Cardiac muscle cell (in vitro differentiated cells and primary cell): ENCODE data around the gene LCE4A. TPM values are rescaled to one million over a fixed set of nuclear protein-coding genes. Genes with fewer than 3 reads are reported as not detected.

Experiments used
- DNase-seq, 2 donors: peaks; one replicate each; pipeline versions ENCODE4 v3.0.0 to v3.0.0-alpha.2; 2010 to 2017; ENCODE audit warnings: low read depth in 1 of 2, low spot score in 1 of 2
- H3K27ac ChIP-seq: fragments of 200-600 bp; sonication (generic); 2 replicates; pipeline ENCODE4 v1.5.1; 2016
- H3K27me3 ChIP-seq: fragments of 200-600 bp; sonication (generic); 2 replicates; pipeline ENCODE4 v1.6.0; 2016; ENCODE audit warnings: control low read depth
- H3K36me3 ChIP-seq: fragments of 200-600 bp; sonication (generic); 2 replicates; pipeline ENCODE4 v1.5.1; 2016; ENCODE audit warnings: control low read depth
- H3K4me1 ChIP-seq: fragments of 200-600 bp; sonication (generic); 2 replicates; pipeline ENCODE4 v1.8.1; 2017; ENCODE audit warnings: low read depth, mild to moderate bottlenecking, mixed run types
- H3K4me3 ChIP-seq: fragments of 200-600 bp; sonication (generic); 2 replicates; pipeline ENCODE4 v1.5.1; 2016; ENCODE audit warnings: mild to moderate bottlenecking
- H3K9me3 ChIP-seq: fragments of 200-600 bp; sonication (generic); 2 replicates; pipeline ENCODE4 v1.5.1; 2017; ENCODE audit warnings: low read depth, mild to moderate bottlenecking, control low read depth
- polyA plus RNA-seq: library from polyadenylated mRNA; unstranded; fragments of >200 nt; fragmentation: Nextera tagmentation; extraction: Ambion mirVana; gene quantifications from 2 replicates; pipeline ENCODE4 v1.2.1, GENCODE V29; 2016
- total RNA-seq: library from RNA; depleted of rRNA; stranded (reverse); fragments of >200 nt; gene quantifications from 2 replicates; pipeline ENCODE4 v1.2.3, GENCODE V29; 2016
- TF ChIP-seq, protein P1 (sequence below): IDR thresholded peaks from 2 replicates; pipeline ENCODE4 v1.5.1; 2012; ENCODE audit warnings: low read depth, mild to moderate bottlenecking, low read length

LCE4A gene
- total and polyA plus RNA-seq, 2 experiments from 2014 or later: not detected

DNA sequence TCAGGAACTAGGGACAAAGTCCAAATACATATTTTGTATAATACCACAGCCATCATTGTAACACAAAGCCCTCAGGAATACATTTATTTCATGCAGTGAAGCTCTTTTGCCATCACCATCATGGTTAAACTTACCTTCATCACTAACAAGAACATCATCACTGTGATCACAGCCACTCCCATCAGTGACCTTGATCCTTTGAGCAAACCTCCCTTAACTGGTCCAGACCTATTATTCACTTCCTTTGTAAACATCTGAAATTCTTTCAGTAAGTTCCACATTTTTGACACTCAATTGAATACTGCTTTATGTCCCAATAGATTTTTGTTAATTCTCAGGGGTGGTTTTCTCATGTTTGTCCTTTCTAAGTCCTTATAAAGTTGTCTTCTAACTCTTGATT is 33.7 kb downstream of the LCE4A start:
- no peaks in the 10 kb centered on the region for H3K36me3 ChIP-seq
- H3K4me1 ChIP-seq: no peaks in the 10 kb centered on the region
- H3K9me3 ChIP-seq: no peaks in the 10 kb centered on the region
- TF ChIP-seq, protein P1, sequence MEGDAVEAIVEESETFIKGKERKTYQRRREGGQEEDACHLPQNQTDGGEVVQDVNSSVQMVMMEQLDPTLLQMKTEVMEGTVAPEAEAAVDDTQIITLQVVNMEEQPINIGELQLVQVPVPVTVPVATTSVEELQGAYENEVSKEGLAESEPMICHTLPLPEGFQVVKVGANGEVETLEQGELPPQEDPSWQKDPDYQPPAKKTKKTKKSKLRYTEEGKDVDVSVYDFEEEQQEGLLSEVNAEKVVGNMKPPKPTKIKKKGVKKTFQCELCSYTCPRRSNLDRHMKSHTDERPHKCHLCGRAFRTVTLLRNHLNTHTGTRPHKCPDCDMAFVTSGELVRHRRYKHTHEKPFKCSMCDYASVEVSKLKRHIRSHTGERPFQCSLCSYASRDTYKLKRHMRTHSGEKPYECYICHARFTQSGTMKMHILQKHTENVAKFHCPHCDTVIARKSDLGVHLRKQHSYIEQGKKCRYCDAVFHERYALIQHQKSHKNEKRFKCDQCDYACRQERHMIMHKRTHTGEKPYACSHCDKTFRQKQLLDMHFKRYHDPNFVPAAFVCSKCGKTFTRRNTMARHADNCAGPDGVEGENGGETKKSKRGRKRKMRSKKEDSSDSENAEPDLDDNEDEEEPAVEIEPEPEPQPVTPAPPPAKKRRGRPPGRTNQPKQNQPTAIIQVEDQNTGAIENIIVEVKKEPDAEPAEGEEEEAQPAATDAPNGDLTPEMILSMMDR: no peak
- no peak overlapping the region for H3K27ac ChIP-seq
- DNase-seq: no peak
- no peak overlapping the region for H3K4me3 ChIP-seq
- H3K27me3 ChIP-seq: no peaks in the 10 kb centered on the region

DNA sequence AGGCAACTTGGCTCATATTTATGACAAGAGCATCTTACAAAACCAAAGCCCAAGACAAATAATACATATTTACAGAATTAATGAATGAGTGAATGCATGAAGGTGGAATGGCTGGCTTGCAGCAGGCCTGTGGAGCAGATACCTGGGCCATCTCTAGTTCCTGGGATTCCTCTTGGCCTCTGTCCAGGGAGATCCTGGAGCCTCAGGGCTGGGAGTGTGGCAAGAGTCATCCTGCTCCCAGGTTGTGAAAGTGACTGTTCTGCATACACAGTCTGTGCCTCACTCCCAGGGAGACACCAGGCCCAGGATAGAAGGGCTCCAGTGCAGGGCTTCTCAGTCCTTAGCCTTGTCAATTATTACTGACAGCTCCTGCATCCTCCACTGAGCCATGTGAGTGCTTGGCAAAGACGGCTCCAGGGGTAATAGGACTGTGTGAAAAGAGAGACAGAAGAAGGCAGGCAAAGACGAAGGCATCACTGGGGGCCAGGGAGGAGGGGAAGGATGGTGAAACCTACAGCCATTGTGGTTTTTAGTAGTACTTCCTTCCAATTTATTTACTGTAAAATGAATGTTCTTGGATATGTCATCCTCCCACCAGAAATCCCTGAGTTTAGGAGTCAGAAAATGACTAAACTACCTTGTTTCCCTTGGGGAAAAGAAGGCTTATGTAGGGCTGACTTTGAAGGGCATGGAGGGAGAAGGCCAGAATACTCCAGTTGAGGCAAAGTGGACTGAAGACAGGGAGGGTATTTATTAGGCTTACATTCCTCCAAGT is 35.6 kb downstream of the LCE4A start:
- TF ChIP-seq, protein P1: no peak
- DNase-seq: no peak
- H3K4me3 ChIP-seq: no peak overlapping the region
- H3K27me3 ChIP-seq: no peaks in the 10 kb centered on the region
- no peaks in the 10 kb centered on the region for H3K36me3 ChIP-seq
- no peaks in the 10 kb centered on the region for H3K4me1 ChIP-seq
- no peak overlapping the region for H3K27ac ChIP-seq
- H3K9me3 ChIP-seq: no peaks in the 10 kb centered on the region

DNA sequence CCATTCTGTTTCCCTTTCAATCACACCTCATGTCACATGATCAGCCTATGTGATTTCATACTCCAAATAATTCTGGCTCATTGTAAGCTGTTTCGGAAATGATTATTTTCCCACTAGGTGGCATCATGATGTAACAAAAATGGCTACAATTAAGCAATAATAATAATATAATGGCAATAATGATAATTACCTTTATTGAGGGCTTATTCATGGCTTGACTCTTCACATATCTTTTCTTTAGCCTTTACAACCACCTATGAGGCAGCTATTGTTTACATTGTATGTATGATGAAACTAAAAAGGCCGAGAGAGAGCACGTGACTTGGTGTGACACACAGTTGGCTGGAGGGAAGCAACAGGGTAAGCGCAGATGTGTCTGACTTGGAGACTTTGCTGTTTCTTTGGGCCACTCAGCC is 37.3 kb downstream of the LCE4A start:
- Histone ChIP-seq H3K36me3 (no peaks in the 10 kb centered on the region), H3K9me3 (no peaks in the 10 kb centered on the region), H3K27ac (no peak overlapping the region), H3K4me1 (no peaks in the 10 kb centered on the region), H3K4me3 (no peak overlapping the region), H3K27me3 (no peaks in the 10 kb centered on the region)
- TF ChIP-seq, protein P1: no peak
- no peak for DNase-seq

DNA sequence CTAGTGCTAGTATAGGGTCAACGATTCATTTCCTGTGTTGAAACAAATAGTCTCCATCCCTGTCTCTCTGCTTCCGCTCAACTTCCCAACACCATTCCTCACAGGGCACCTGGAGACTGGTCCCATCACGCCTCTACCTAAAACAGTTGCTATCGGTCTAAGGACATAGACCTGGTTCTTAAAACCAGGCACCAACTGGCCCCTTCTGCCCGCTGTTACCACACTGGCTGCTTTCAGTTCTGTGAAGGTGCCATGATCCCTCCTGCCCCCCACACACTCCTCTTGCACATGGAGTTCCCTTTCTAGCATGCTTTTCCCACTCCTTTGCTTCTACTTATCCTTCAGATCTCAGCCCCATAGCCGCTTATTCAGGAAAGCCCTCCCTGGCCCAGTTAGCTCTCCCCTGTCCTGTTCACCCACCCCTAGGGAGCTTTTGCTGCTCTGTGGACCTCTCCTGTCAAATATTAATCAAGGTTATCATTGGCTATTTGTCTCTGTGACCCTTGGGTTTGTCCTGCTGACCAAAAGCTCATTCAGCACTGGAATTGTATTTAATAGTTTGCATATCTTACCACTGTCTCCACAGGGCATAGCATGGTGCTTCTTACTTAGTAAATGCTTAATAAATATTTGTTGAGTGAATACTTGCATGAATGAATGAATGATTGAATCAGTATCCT is 37.9 kb downstream of the LCE4A start:
- Histone ChIP-seq H3K4me1 (no peaks in the 10 kb centered on the region), H3K36me3 (no peaks in the 10 kb centered on the region), H3K4me3 (no peak overlapping the region), H3K9me3 (no peaks in the 10 kb centered on the region), H3K27ac (no peak overlapping the region), H3K27me3 (no peaks in the 10 kb centered on the region)
- TF ChIP-seq, protein P1: no peak
- DNase-seq: no peak

DNA sequence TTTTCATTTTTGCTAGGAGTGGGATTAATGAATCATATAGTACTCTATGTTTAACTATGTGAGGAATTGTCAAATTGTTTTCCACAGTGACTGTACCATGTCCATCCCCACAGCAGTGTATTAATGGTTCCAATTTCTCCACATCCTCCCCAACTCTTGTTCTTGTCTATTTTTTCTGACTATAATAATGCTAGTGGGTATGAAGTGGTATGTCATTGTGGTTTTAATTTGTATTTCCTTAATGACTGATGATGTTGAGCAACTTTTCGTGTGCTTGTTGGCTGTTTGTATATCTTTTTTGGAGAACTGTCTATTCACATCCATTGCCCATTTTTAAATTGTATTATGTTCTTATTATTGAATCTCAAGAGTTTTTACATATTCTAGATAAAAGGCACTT is 39.9 kb downstream of the LCE4A start:
- H3K27ac ChIP-seq: no peak overlapping the region
- H3K9me3 ChIP-seq: no peaks in the 10 kb centered on the region
- no peaks in the 10 kb centered on the region for H3K4me1 ChIP-seq
- H3K36me3 ChIP-seq: no peaks in the 10 kb centered on the region
- no peak for DNase-seq
- H3K4me3 ChIP-seq: no peak overlapping the region
- no peaks in the 10 kb centered on the region for H3K27me3 ChIP-seq
- TF ChIP-seq, protein P1: no peak
